K562 (cell line): Measurements from ENCODE around the gene SEC16A. TPM values are rescaled to one million over a fixed set of nuclear protein-coding genes. Genes with fewer than 3 reads are reported as not detected.

Source experiments
- EGR1 ChIP-seq: fragments of 450-650 bp; conservative IDR thresholded peaks from 2 replicates; pipeline ENCODE4 v1.6.1; 2017; ENCODE audit warnings: mild to moderate bottlenecking
- EP400 ChIP-seq: fragments of 450-650 bp; IDR thresholded peaks from 2 replicates; pipeline ENCODE4 v1.6.1; 2017; ENCODE audit warnings: antibody characterized with exemption, mild to moderate bottlenecking, moderate library complexity
- GABPB1 ChIP-seq: sonication (generic); formaldehyde crosslinking; IDR thresholded peaks from 2 replicates; pipeline ENCODE4 v1.8.0; 2022; ENCODE audit warnings: mild to moderate bottlenecking, missing genetic modification reagents
- MAFK ChIP-seq: IDR thresholded peaks from 2 replicates; pipeline ENCODE4 v1.6.1; 2011; ENCODE audit warnings: low read length, improper control_type of control experiment
- MYBL2 ChIP-seq, 2 experiments: fragments of 450-650 bp in 1 of 2; sonication (generic) in 1 of 2; formaldehyde crosslinking in 1 of 2; IDR thresholded peaks; 2 replicates each; pipeline versions ENCODE4 v1.6.1 to v1.8.1; 2017 to 2022; ENCODE audit warnings: borderline replicate concordance in 1 of 2, inconsistent platforms in 1 of 2, low read depth in 1 of 2, mild to moderate bottlenecking in 1 of 2, missing genetic modification reagents in 1 of 2, moderate library complexity in 1 of 2
- MYNN ChIP-seq, 2 experiments: sonication (generic); formaldehyde crosslinking in 1 of 2; IDR thresholded peaks; 2 replicates each; pipeline versions ENCODE4 v1.5.0 to v1.6.1; 2016 to 2020; ENCODE audit warnings: antibody characterized with exemption in 1 of 2, missing genetic modification reagents in 1 of 2
- PRMT5 ChIP-seq: sonication (generic); formaldehyde crosslinking; IDR thresholded peaks from 2 replicates; pipeline ENCODE4 v1.5.0; 2020; ENCODE audit warnings: missing genetic modification reagents
- RHOXF2B ChIP-seq: fragments of 250-450 bp; sonication (Bioruptor Pico); conservative IDR thresholded peaks from 2 replicates; pipeline ENCODE4 v1.5.1; 2021
- SLC30A9 ChIP-seq: fragments of 250-450 bp; sonication (Bioruptor Pico); IDR thresholded peaks from 2 replicates; pipeline ENCODE4 v1.8.0; 2022; ENCODE audit warnings: mild to moderate bottlenecking, moderate library complexity
- TCF7L2 ChIP-seq: fragments of 150-350 bp; IDR thresholded peaks from 2 replicates; pipeline ENCODE4 v1.6.1; 2016; ENCODE audit warnings: low read depth, mild to moderate bottlenecking, low read length, moderate library complexity
- ZKSCAN1 ChIP-seq: fragments of 150-350 bp; IDR thresholded peaks from 2 replicates; pipeline ENCODE4 v1.6.1; 2016; ENCODE audit warnings: low read depth, low read length
- ZSCAN29 ChIP-seq: fragments of 450-650 bp; IDR thresholded peaks from 2 replicates; pipeline ENCODE4 v1.6.1; 2017
- polyA plus RNA-seq, 8 experiments: library from polyadenylated mRNA; depleted of rRNA in 4 of 8; stranded (reverse) in 5 of 8; unstranded in 3 of 8; fragments of >200 nt; fragmentation: Nextera tagmentation in 2 of 8; fragmentation: Illumina TruSeq in 1 of 8; extraction: Ambion mirVana in 2 of 8; extraction: Trizol in 1 of 8; gene quantifications; 2 replicates each; pipeline versions ENCODE4 v1.2.1 to v1.2.3, GENCODE V29; 2011 to 2014; ENCODE audit warnings: inconsistent platforms in 1 of 8, missing spikeins in 1 of 8
- total RNA-seq, 7 experiments: library from RNA; depleted of rRNA in 6 of 7; stranded (reverse); fragments of >200 nt in 6 of 7; fragmentation: Illumina TruSeq in 2 of 7; extraction: Trizol in 2 of 7; gene quantifications; 2 replicates each; pipeline versions ENCODE4 v1.2.1 to v1.2.3, GENCODE V29; 2011 to 2021; ENCODE audit warnings: low replicate concordance in 1 of 7
- TF ChIP-seq, protein P1 (sequence below), 2 experiments: fragments of 450-650 bp in 1 of 2; IDR thresholded peaks; 2 replicates each; pipeline ENCODE4 v1.6.1; 2011 to 2017; ENCODE audit warnings: low read depth in 2 of 2, antibody characterized with exemption in 1 of 2, borderline replicate concordance in 1 of 2, low read length in 1 of 2, mild to moderate bottlenecking in 1 of 2, mixed read lengths in 1 of 2; ENCODE audit not compliant: control insufficient read depth in 1 of 2
- TF ChIP-seq, protein P2 (sequence below): fragments of 450-650 bp; IDR thresholded peaks from 2 replicates; pipeline ENCODE4 v1.6.1; 2018; ENCODE audit not compliant: partially characterized antibody
- TF ChIP-seq, protein P3 (sequence below): sonication (generic); formaldehyde crosslinking; IDR thresholded peaks from 2 replicates; pipeline ENCODE4 v1.8.1; 2022; ENCODE audit warnings: missing genetic modification reagents
- TF ChIP-seq, protein P4 (sequence below): fragments of 250-450 bp; sonication (Bioruptor Pico); IDR thresholded peaks from 2 replicates; pipeline ENCODE4 v1.9.0; 2021; ENCODE audit warnings: mild to moderate bottlenecking, inconsistent platforms

SEC16A gene
- total and polyA plus RNA-seq, 9 of the 15 experiments (the other 6 are each of a cell fraction or from before 2014, with no cell fraction given): 8.3 to 62.8 (median 14.0) TPM

DNA sequence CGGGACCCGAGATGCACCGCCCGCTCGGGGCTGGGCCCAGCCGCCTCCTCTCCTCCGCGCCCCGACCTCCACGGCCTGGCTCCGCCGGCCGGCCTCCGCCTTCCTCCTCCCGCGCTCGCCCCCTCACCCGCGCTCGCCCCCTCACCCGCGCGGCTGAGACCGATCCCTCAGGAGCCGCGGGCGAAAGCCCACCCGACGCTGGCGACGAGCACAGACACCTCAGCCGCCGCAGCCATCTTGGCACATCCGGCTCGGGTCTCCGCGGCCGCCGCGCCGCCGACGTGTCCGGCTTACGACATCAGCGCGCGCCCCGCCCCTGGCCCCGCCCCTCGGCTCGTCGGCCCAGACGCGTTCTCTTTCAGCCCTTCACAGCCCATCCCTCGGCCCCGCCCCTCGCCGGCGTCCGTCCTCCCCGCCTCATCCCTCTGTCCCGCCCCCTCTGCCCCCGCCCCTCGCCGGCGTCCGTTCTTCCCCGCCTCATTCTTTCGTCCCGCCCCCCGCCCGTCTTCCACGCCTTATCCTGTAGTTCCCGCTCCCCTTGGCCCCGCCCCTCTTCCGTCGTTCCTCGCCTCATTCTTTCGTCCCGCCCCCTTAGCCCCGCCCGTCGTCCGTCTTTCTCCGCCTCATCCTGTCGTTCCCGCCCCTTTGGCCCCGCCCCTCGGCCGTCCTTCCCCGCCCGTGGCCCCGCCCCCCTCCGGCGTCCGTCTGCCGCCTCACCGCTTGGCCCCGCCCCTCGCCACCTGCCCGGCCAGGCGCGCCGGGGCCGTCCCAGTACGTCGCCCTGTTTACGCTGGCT is at the start of gene SEC16A (continued):
- TF ChIP-seq, protein P1, sequence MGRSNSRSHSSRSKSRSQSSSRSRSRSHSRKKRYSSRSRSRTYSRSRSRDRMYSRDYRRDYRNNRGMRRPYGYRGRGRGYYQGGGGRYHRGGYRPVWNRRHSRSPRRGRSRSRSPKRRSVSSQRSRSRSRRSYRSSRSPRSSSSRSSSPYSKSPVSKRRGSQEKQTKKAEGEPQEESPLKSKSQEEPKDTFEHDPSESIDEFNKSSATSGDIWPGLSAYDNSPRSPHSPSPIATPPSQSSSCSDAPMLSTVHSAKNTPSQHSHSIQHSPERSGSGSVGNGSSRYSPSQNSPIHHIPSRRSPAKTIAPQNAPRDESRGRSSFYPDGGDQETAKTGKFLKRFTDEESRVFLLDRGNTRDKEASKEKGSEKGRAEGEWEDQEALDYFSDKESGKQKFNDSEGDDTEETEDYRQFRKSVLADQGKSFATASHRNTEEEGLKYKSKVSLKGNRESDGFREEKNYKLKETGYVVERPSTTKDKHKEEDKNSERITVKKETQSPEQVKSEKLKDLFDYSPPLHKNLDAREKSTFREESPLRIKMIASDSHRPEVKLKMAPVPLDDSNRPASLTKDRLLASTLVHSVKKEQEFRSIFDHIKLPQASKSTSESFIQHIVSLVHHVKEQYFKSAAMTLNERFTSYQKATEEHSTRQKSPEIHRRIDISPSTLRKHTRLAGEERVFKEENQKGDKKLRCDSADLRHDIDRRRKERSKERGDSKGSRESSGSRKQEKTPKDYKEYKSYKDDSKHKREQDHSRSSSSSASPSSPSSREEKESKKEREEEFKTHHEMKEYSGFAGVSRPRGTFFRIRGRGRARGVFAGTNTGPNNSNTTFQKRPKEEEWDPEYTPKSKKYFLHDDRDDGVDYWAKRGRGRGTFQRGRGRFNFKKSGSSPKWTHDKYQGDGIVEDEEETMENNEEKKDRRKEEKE (IDR thresholded peaks at IDR 0.05; ENCODE audit: borderline replicate concordance in 1 of 2, control insufficient read depth in 1 of 2, low read depth in 2 of 2, low read length in 1 of 2): no peak
- TF ChIP-seq SLC30A9 (CRISPR knock-in tag) (no peak), PRMT5 (CRISPR knock-in tag) (peak; percentile 2; the same call in 1 of the 2 replicates), TCF7L2 (no peak), MAFK (no peak), EGR1 (no peak; the same call in 1 of the 2 replicates), MYNN (IDR thresholded peaks at IDR 0.05) (no peak), MYNN (CRISPR knock-in tag; IDR thresholded peaks at IDR 0.05) (no peak), MYBL2 (IDR thresholded peaks at IDR 0.05; ENCODE audit: low read depth) (no peak), MYBL2 (CRISPR knock-in tag; IDR thresholded peaks at IDR 0.05; ENCODE audit: borderline replicate concordance) (no peak), EP400 (peak; percentile 85; the same call in 1 of the 2 replicates), ZKSCAN1 (no peak), GABPB1 (CRISPR knock-in tag) (no peak), RHOXF2B (CRISPR knock-in tag) (no peak), ZSCAN29 (no peak)
- TF ChIP-seq, protein P2, sequence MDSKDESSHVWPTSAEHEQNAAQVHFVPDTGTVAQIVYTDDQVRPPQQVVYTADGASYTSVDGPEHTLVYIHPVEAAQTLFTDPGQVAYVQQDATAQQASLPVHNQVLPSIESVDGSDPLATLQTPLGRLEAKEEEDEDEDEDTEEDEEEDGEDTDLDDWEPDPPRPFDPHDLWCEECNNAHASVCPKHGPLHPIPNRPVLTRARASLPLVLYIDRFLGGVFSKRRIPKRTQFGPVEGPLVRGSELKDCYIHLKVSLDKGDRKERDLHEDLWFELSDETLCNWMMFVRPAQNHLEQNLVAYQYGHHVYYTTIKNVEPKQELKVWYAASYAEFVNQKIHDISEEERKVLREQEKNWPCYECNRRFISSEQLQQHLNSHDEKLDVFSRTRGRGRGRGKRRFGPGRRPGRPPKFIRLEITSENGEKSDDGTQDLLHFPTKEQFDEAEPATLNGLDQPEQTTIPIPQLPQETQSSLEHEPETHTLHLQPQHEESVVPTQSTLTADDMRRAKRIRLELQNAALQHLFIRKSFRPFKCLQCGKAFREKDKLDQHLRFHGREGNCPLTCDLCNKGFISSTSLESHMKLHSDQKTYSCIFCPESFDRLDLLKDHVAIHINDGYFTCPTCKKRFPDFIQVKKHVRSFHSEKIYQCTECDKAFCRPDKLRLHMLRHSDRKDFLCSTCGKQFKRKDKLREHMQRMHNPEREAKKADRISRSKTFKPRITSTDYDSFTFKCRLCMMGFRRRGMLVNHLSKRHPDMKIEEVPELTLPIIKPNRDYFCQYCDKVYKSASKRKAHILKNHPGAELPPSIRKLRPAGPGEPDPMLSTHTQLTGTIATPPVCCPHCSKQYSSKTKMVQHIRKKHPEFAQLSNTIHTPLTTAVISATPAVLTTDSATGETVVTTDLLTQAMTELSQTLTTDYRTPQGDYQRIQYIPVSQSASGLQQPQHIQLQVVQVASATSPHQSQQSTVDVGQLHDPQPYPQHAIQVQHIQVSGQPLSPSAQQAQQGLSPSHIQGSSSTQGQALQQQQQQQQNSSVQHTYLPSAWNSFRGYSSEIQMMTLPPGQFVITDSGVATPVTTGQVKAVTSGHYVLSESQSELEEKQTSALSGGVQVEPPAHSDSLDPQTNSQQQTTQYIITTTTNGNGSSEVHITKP: no peak
- TF ChIP-seq, protein P3, sequence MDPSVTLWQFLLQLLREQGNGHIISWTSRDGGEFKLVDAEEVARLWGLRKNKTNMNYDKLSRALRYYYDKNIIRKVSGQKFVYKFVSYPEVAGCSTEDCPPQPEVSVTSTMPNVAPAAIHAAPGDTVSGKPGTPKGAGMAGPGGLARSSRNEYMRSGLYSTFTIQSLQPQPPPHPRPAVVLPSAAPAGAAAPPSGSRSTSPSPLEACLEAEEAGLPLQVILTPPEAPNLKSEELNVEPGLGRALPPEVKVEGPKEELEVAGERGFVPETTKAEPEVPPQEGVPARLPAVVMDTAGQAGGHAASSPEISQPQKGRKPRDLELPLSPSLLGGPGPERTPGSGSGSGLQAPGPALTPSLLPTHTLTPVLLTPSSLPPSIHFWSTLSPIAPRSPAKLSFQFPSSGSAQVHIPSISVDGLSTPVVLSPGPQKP (CRISPR knock-in tag): no peak
- TF ChIP-seq, protein P4, sequence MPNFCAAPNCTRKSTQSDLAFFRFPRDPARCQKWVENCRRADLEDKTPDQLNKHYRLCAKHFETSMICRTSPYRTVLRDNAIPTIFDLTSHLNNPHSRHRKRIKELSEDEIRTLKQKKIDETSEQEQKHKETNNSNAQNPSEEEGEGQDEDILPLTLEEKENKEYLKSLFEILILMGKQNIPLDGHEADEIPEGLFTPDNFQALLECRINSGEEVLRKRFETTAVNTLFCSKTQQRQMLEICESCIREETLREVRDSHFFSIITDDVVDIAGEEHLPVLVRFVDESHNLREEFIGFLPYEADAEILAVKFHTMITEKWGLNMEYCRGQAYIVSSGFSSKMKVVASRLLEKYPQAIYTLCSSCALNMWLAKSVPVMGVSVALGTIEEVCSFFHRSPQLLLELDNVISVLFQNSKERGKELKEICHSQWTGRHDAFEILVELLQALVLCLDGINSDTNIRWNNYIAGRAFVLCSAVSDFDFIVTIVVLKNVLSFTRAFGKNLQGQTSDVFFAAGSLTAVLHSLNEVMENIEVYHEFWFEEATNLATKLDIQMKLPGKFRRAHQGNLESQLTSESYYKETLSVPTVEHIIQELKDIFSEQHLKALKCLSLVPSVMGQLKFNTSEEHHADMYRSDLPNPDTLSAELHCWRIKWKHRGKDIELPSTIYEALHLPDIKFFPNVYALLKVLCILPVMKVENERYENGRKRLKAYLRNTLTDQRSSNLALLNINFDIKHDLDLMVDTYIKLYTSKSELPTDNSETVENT (CRISPR knock-in tag): 0 out of 2 replicates have a peak, but pooled peaks have one; percentile 59
